Dedifferentiated amniotic fluid mesenchymal stem cell (primary cell): ENCODE data around the gene CALN1.
A peak's percentile ranks its signal among the peaks of the same experiment; 100 is the strongest.
"Not testable (repeated sequence)": the region's sequence is repeated elsewhere in the genome, so short reads cannot be mapped to it uniquely, and the experiment has no call there.

Experiments used
- DNase-seq: peaks from one replicate; pipeline ENCODE4 v3.0.0-alpha.2; 2016; ENCODE audit errors: extremely low spot score

The CALN1 gene

DNA sequence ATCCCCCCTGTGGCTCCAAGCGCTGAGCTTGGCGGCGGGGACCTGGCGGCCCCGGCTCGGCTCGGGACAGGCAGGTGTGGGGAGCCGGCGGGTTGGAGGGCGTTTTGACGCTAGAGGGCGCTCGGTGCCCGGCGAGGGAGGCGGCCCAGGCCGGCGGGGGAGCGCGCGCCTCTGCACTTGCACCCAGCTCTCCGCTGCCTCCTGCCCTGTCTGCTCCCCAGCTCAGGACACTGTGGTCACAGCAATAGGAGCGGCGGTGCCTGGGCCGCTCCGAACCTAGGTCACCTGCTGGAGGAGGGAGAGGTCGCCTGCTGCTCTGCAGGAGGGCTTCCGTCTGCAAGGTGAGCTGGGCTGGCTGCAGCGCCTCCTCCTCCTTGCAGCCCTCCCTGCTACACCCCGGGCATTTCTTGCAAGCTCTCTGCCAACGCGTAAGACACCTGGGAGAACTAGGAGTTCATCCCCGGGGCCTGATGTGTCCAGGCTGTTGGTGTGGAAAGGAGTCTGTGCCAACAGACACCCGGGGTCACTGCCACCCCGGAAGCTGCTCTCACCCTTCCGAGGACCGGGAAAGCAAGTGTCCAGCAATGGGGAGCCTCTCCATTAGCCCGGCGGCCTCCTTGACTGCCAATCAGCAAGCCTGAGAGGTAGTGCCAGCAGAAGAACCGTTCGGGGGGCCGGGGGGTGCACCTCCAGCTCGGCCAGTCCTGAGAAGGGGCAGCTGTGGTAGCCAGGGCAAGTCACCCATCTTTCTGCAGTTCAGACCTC is 659.8 kb downstream of the CALN1 start:
- DNase-seq, result no peak

DNA sequence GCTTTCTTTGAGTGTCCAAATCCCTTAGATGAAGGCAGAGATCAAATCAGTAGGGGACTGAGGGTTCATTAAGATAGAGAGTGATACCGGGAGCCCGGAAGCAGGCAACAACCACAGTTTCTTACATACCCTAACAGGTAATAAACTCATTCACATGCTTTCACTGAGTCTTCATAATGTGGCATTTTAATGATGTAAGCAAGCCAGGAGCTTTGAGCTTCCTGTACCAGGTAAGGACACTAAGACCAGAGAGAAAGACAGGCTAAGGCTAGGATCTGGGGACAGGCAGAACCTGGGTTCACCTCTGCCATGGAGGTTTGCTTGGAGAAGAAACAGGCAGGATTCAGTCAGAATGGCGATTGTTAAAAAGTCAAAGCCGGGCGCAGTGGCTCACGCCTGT is 661.8 kb downstream of the CALN1 start:
- DNase-seq, result no peak

DNA sequence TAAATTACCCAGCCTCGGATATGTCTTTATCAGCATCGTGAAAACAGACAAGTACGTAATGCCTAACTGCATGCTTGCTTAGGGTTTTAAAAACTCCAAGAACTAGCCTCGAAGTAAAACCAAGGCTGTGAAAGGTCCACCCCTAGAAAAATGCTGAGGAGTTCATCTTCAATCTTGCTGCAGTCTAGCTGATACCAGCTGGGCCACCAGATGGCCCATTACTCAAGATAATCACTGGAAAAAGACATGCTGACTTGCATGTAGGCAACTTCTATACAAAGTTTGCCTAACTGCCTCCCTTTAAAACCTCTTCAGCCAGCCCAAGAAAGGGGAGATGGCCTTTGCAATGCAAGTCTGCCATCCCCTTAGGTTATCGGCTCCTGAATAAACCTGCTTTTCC is 666.1 kb downstream of the CALN1 start:
- DNase-seq, result no peak

DNA sequence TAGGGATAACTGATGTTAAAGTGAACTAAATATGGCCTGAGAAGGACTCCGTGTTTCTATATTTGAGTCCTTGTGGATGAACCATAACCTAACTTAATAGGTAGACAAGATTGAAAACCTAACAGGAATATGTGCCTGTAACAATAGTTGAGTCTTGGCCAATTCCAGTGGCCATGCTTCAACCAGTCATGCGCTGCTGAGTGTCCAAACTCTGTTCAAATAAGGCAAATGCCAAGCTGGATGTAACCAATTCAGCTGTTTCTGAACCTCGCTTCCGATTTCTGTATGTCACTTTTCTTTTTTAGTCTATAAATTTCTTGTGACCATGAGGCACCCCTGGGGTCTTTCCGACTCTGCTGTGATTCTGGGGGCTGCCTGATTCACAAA is 672.0 kb downstream of the CALN1 start:
- no peak for DNase-seq

DNA sequence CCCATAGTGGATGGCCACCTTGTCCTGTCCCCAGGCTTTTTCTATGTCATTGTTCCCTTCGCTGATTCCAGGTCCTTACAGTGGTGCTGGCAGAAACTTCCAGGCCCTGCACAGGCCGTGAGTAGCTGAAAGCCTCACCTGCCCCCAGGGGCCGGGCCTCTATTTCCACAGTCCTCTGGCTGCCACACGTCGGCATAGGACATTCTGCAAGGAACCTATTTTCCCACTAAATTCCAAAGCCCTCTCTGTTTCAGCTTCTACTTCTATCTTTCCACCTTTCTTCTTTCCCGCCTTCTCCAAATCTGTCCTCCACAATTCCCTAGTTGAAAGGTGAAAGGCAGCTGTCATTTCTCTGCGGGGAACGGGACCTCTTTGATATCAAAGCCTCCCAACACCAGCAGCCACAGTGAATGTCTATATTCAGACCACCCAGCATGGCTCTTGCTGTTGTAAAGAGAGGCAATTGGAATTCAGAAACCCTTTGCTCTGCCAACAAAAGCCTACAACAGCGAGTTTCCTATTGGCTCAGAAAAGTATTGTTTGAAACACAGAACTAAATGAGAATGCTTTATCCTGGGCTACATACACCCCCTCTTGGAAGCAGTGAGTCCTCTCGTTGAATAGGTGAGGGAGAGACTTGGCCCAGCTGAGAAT is 672.5 kb downstream of the CALN1 start:
- DNase-seq, result no peak

DNA sequence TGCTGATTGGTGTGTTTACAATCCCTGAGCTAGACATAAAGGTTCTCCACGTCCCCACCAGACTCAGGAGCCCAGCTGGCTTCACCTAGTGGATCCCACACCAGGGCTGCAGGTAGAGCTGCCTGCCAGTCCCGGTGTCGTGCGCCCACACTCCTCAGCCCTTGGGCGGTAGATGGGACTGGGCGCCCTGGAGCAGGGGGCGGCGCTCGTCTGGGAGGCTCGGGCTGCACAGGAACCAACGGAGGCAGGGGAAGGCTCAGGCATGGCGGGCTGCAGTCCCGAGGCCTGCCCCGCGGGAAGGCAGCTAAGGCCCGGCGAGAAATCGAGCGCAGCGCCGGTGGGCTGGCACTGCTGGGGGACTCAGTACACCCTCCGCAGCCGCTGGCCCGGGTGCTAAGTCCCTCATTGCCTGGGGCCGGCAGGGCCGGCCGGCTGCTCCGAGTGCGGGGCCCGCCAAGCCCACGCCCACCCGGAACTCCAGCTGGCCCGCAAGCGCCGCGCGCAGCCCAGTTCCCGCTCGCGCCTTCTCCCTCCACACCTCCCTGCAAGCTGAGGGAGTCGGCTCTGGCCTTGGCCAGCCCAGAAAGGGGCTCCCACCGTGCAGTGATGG is 674.1 kb downstream of the CALN1 start:
- not testable (repeated sequence) for DNase-seq

DNA sequence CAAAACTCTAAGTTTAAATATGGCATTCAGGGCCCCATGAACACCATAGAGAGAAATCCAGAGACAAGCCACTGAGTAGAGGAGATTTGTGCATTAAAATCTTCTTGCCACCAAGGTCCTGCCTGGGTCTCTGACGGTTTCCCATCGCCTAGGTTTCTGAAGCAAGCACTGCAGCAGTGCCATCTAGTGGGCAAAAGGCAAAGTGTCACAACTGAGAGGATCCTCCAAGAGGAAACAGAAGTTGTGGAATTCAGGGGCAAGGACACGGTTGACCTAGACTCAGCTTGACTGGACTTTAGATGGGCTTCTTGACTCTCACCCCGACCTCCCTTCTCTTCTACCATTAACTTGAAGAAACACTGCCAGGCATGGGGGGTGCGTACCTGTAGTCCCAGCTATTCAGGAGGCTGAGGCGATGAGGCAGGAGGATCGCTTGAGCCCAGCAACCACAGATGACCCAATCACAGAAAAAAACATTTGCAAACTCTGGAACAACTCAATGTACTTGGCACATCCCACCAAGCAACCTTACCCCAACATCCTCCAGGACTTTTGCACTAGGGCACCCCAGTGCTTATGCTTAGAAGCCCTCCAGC is 676.1 kb downstream of the CALN1 start:
- peak; percentile 65 for DNase-seq

DNA sequence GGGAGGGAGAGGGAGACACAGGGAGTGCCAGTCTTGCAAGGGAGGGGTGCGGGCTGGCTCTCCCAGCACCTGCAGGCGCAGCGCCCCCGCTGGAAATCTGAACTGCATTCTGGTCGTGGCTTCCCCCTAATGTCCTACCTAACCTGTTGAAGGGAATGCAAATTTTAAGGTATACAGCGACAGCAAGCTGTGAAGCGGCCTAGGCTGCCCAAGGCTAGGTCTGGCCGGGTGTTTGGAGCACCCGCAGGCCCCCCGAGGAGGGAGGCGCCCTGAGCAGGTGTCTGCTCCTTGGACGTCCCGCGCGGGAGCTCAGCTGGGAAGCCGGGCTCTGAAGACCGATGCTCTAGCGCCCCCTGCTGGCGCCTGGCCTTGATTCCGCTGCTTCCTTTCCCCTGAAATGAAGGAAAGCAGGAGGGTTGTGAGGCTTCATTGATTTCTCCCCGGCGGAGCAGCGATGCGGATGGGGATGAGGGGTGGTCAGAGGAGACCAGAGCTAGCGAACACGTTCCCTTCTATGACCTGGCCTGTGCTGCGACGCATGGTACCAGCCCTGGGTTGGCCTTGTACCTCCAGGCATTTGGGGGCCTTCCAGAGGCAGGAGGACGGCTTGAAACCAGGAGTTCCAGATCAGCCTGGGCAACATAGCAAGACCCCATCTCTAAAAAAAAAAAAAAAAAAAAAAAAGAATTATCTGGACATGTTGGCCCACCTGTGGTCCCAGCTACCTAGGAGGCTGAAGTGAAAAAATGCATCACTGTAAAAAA is 678.8 kb downstream of the CALN1 start:
- DNase-seq, result peak; percentile 48

DNA sequence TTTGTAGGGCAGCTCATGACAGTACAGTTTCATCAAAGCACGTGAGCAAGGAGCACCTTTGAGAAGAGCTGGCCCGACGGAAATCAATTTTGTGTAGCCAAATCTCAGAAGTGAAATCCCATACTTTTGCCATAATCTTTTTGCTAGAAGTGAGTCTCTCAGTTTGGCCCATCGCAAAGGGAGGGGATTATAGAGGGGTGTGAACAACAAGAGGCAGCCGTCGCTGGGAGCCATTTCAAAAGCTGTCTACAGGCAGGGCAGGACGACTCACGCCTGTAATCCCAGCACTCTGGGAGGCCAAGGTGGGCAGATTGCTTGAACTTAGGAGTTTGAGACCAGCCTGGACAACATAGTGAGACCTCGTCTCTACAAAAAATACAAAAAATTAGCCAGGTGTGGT is 680.4 kb downstream of the CALN1 start:
- DNase-seq, result no peak
